NT2/D1 (cell line): Measurements from ENCODE around the gene GRIN1.
A peak's percentile ranks its signal among the peaks of the same experiment; 100 is the strongest.

Source experiments
- DNase-seq: peaks from one replicate; pipeline ENCODE4 v3.0.0-alpha.2; 2011; ENCODE audit warnings: low read depth, low spot score
- H3K27me3 ChIP-seq: 2 replicates; pipeline ENCODE4 v1.6.0; 2011; ENCODE audit warnings: mild to moderate bottlenecking; ENCODE audit not compliant: insufficient read length, insufficient read depth
- H3K36me3 ChIP-seq: 2 replicates; pipeline ENCODE4 v1.6.1; 2011; ENCODE audit warnings: mild to moderate bottlenecking, low read length, mixed read lengths; ENCODE audit not compliant: insufficient read depth, insufficient read length
- H3K4me1 ChIP-seq: 2 replicates; pipeline ENCODE4 v1.5.1; 2011; ENCODE audit not compliant: insufficient read depth, insufficient read length
- H3K4me3 ChIP-seq: 2 replicates; pipeline ENCODE4 v1.5.1; 2011; ENCODE audit warnings: low read depth; ENCODE audit not compliant: insufficient read length
- H3K9ac ChIP-seq: 2 replicates; pipeline ENCODE4 v1.6.0; 2011; ENCODE audit warnings: low read depth; ENCODE audit not compliant: insufficient read length
- H3K9me3 ChIP-seq: 2 replicates; pipeline ENCODE4 v1.5.1; 2011; ENCODE audit warnings: mild to moderate bottlenecking, low read length; ENCODE audit not compliant: insufficient read depth
- SUZ12 ChIP-seq: IDR thresholded peaks from 2 replicates; pipeline ENCODE4 v1.6.1; 2011; ENCODE audit not compliant: insufficient read length, insufficient read depth; ENCODE audit errors: extremely low read depth
- YY1 ChIP-seq: IDR thresholded peaks from 2 replicates; pipeline ENCODE4 v1.6.1; 2011; ENCODE audit not compliant: insufficient read length, insufficient read depth
- ZNF274 ChIP-seq: IDR thresholded peaks from 2 replicates; pipeline ENCODE4 v1.6.1; 2011; ENCODE audit warnings: mild to moderate bottlenecking, low read depth, low read length

GRIN1 gene

DNA sequence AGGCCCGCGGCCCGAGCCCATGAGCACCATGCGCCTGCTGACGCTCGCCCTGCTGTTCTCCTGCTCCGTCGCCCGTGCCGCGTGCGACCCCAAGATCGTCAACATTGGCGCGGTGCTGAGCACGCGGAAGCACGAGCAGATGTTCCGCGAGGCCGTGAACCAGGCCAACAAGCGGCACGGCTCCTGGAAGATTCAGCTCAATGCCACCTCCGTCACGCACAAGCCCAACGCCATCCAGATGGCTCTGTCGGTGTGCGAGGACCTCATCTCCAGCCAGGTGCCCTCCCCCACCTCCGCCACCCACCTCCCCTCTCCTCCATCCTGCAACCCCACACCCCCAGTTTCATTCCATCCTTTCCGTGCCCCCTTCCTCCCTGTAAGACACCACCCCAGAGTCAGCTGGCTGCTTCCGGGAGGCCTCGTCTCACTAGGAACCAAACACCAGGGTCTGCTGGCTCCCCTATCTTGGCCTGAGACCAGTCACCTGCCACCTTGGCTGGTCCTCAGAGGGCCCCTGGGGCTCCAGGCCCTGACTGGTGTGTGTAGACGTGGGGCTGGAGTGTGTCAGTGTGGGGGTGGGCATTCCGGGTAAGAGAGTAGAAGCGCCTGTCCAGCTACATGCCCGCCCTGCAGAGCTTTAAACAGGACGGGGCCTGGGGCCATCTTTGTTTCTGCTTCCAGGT, 655 bp downstream of the GRIN1 start:
- H3K4me3 ChIP-seq = no peak overlapping the region
- H3K9me3 ChIP-seq = no peaks in the 10 kb centered on the region
- peaks cover 22% of the 10 kb centered on the region for H3K4me1 ChIP-seq
- no peak for TF ChIP-seq ZNF274
- TF ChIP-seq SUZ12 = peak; percentile 69
- TF ChIP-seq YY1 = no peak
- H3K9ac ChIP-seq = no peak overlapping the region
- peaks cover 83% of the 10 kb centered on the region for H3K27me3 ChIP-seq
- no peaks in the 10 kb centered on the region for H3K36me3 ChIP-seq
- DNase-seq = no peak

DNA sequence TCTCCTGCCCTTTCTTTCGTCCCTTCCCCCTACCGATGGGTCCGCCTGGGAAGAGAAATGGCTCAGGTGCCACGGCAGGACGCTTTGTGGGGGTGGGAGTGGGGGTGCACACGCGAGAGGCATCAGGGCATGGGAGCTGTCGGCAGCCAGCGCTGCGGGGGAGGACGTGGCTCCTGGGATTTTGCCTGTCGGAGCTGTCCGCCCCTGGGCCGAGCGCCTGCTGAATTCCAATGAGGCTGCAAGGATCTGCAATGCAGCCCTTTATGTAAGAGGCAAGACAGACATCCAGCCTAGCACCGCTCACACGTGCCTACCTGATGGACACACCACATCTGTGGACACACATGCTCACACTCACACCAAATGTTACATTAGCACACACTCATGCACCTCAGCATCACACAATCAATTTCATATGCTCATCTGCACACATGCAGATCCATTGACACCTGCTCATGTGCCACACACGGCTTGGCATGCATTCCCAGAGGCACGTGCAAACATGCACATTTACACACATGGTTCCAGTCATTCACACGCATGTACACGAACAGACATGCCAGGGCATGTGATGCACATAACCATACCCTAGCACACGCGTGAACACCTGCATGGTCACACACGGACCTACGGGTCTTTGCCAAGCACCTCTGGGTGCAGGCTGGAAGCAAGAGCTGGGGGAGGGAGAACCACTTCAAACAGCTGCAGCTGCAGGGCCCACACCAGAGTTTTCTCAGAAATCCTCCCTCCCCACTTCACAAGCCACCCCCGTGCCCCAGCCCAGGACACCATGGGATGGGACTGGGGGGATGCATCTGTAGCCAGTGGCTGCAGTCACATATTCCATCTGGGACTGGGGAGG, 1.4 kb downstream of the GRIN1 start:
- H3K9me3 ChIP-seq = no peaks in the 10 kb centered on the region
- peaks cover 83% of the 10 kb centered on the region for H3K27me3 ChIP-seq
- H3K4me1 ChIP-seq = peaks cover 22% of the 10 kb centered on the region
- no peak overlapping the region for H3K4me3 ChIP-seq
- no peaks in the 10 kb centered on the region for H3K36me3 ChIP-seq
- H3K9ac ChIP-seq = no peak overlapping the region
- DNase-seq = no peak
- TF ChIP-seq ZNF274 (no peak), SUZ12 (no peak), YY1 (no peak)

DNA sequence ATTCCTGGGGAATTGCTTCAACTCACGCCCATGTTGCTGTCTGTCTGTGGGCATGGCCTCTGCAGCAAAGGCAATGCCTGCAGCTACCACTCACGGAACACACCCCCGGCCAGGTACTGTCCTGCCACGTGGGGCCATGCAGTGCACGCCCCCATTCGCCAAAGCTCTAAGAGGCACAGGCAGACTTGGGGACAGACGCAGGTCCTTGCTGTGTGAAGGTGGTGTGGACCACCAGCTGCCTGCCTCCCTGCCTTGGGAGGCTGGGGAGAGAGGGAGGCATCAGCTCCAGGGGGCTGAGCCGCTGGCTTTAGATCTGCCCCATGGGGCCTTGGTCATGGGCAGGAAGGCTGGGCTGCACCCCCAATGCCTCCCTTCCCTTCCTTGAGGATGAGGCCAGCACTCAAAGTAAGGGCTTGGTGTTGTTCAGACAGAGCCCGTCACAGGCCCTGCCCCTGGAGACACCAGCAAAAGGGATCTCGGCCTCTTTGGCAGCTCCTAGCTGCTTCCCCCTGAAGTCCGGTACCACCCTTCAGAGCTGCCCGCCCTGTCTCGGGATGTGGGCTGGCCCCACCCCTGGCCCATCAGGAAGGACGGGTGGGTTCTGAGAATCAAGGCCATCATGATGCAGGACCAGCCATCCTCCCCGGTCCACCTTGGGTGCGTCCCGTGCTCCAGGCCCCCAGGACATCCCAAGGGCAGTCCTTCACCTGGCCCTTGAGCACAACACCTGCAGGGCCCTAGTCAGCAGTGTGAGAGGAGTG, 2.3 kb downstream of the GRIN1 start:
- H3K27me3 ChIP-seq = peaks cover 76% of the 10 kb centered on the region
- H3K9me3 ChIP-seq = no peaks in the 10 kb centered on the region
- H3K4me1 ChIP-seq = peaks cover 21% of the 10 kb centered on the region
- DNase-seq = no peak
- no peaks in the 10 kb centered on the region for H3K36me3 ChIP-seq
- no peak overlapping the region for H3K9ac ChIP-seq
- TF ChIP-seq ZNF274 (no peak), SUZ12 (no peak), YY1 (no peak)
- H3K4me3 ChIP-seq = no peak overlapping the region

DNA sequence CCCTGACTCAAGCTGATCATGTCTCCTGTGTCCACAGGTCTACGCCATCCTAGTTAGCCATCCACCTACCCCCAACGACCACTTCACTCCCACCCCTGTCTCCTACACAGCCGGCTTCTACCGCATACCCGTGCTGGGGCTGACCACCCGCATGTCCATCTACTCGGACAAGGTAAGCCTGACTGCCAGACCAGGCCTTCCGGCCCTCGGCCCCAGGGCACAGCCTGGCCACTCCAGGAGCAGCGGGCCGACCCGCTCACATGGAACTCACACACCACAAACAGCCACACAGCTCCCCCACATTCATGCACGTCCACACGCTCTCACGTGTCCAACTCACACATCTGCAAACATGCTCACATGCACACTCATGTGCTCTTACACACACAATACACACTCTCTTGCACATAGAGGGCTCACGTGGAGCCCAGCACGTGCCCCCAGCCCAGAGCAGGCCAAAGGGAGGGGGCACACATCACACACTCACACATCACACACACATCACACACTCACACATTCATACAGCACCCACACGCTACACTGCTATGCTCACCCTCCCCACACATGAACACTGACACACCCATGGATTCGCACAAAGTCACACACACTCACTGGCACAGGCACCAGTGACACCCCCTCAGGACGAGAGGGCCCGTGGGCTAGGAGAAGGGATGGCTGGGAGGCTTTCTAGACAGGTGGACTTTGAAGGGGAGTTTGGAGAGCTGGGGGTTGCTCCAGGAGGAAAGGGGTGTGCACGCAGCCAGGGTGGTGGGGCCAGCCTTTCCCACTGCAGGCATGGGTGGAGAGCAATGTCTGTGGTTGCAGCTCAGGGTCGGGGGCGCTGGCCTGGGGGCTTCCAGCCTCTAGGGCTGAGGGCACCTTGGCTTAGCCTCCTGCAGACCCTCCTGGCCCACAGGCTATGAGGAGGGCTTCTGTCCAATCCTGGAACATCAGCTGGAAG, 3.3 kb downstream of the GRIN1 start:
- Histone ChIP-seq H3K4me3 (no peak overlapping the region), H3K4me1 (peaks cover 25% of the 10 kb centered on the region), H3K9me3 (no peaks in the 10 kb centered on the region), H3K27me3 (peaks cover 66% of the 10 kb centered on the region), H3K36me3 (no peaks in the 10 kb centered on the region), H3K9ac (no peak overlapping the region)
- TF ChIP-seq YY1 = no peak
- no peak for TF ChIP-seq SUZ12
- no peak for TF ChIP-seq ZNF274
- no peak for DNase-seq

DNA sequence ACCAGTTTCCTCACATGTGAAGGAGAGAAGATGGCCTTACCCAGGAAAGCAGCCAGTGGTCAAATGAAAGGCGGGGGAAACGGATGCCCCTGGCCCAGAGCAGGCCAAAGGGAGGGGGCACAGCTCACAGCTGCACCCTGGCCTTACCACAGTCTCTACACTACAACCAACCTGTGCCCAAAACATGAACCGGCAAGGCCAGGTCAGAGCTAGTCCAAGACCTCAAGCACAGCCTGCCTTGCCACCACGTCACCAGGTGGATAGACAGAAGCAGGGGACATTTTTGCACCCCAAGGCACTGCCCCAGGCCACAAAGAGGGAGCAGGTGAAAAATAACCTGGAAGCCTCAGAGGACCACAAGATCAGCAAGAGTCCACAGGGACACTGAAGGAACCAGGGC, 4.5 kb downstream of the GRIN1 start:
- Histone ChIP-seq H3K27me3 (peaks cover 55% of the 10 kb centered on the region), H3K4me3 (no peak overlapping the region), H3K36me3 (no peaks in the 10 kb centered on the region), H3K9ac (no peak overlapping the region), H3K4me1 (peaks cover 19% of the 10 kb centered on the region), H3K9me3 (no peaks in the 10 kb centered on the region)
- no peak for DNase-seq
- TF ChIP-seq YY1 (no peak), SUZ12 (no peak), ZNF274 (no peak)

DNA sequence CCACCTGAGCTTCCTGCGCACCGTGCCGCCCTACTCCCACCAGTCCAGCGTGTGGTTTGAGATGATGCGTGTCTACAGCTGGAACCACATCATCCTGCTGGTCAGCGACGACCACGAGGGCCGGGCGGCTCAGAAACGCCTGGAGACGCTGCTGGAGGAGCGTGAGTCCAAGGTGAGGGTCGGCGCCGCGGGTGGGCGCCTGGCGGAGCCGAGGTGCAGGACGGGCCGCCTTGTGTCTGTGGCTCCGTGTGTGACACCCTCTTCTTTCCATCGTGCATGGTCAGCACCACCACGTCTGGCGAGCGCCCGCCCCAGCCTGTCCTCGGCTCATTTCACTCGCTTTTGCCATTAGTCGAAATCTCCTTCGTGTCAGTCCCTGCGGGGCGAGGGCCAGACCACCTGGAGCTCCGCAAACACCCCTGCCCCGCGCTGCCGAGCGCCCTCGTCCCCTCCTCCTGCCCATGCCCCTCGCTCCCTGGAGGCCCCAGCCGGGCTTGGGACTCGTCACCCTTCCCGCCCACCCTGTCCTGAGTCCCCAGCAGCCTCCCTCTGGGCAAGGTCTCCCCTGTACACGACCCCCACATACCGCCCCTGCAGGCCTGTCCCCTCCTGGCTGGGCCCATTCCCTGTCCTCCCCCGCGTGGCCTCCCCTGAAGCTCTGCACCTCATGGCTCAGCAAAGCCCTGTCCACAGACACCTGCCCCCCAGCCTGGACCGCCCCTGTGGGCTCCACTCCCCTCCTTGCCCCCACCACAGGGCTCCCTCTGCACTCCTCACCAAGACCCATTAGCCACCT, 7.0 kb downstream of the GRIN1 start:
- Histone ChIP-seq H3K36me3 (no peaks in the 10 kb centered on the region), H3K9ac (no peak overlapping the region), H3K4me1 (peaks cover 14% of the 10 kb centered on the region), H3K27me3 (peaks cover 31% of the 10 kb centered on the region), H3K9me3 (no peaks in the 10 kb centered on the region), H3K4me3 (no peak overlapping the region)
- DNase-seq = no peak
- TF ChIP-seq SUZ12 (no peak), YY1 (no peak), ZNF274 (no peak)
